Endodermal cell (in vitro differentiated cells): ENCODE results near the gene TMCO1. TPM values are rescaled to one million over a fixed set of nuclear protein-coding genes. Genes with fewer than 3 reads are reported as not detected.

Source experiments
- DNase-seq: peaks from one replicate; pipeline ENCODE4 v3.0.0-alpha.2; 2017
- H3K27ac ChIP-seq: 2 replicates; pipeline ENCODE4 v1.5.1; 2013; ENCODE audit warnings: mild to moderate bottlenecking, low read depth, low read length, moderate library complexity
- H3K27me3 ChIP-seq: 2 replicates; pipeline ENCODE4 v1.6.1; 2013; ENCODE audit warnings: mild to moderate bottlenecking, low read length, moderate library complexity; ENCODE audit not compliant: insufficient read depth, control insufficient read depth, poor library complexity, severe bottlenecking
- H3K36me3 ChIP-seq: 2 replicates; pipeline ENCODE4 v1.7.0; 2013; ENCODE audit warnings: mild to moderate bottlenecking, low read length, moderate library complexity; ENCODE audit not compliant: control insufficient read depth, insufficient read depth
- H3K4me1 ChIP-seq: one replicate; pipeline ENCODE4 v1.7.0; 2013; ENCODE audit warnings: low read length; ENCODE audit not compliant: control insufficient read depth, insufficient read depth
- H3K4me3 ChIP-seq: 2 replicates; pipeline ENCODE4 v1.5.1; 2013; ENCODE audit warnings: mild to moderate bottlenecking, low read length, moderate library complexity
- H3K9ac ChIP-seq: 2 replicates; pipeline ENCODE4 v1.6.1; 2013; ENCODE audit warnings: mild to moderate bottlenecking, low read length, moderate library complexity; ENCODE audit not compliant: poor library complexity, severe bottlenecking; ENCODE audit errors: extremely low read depth
- H3K9me3 ChIP-seq: 2 replicates; pipeline ENCODE4 v1.6.1; 2013; ENCODE audit warnings: mild to moderate bottlenecking, low read length, moderate library complexity; ENCODE audit not compliant: control insufficient read depth
- H3K27ac Mint-ChIP-seq: 2 replicates; pipeline ENCODE4 v1.8.0; 2020; ENCODE audit warnings: mixed read lengths
- H3K27me3 Mint-ChIP-seq: 2 replicates; pipeline ENCODE4 v1.8.0; 2021; ENCODE audit warnings: mild to moderate bottlenecking, mixed read lengths; ENCODE audit not compliant: insufficient read depth
- H3K36me3 Mint-ChIP-seq: 2 replicates; pipeline ENCODE4 v1.8.0; 2020; ENCODE audit warnings: low read depth, mixed read lengths
- H3K4me1 Mint-ChIP-seq: 2 replicates; pipeline ENCODE4 v1.8.0; 2020; ENCODE audit warnings: mixed read lengths
- H3K4me3 Mint-ChIP-seq: 2 replicates; pipeline ENCODE4 v1.8.0; 2020; ENCODE audit warnings: mild to moderate bottlenecking, moderate library complexity, mixed read lengths
- H3K9me3 Mint-ChIP-seq: 2 replicates; pipeline ENCODE4 v1.8.0; 2020; ENCODE audit warnings: mild to moderate bottlenecking, mixed read lengths
- WGBS, 2 experiments: methylation state at CpG; one replicate each; pipeline versions ENCODE4 v1.1.5 to v1.1.7; 2013; ENCODE audit warnings: missing lambda C conversion rate in 2 of 2, mixed read lengths in 1 of 2; ENCODE audit not compliant: insufficient coverage in 1 of 2, insufficient read length in 1 of 2; 5-methylcytosine and 5-hydroxymethylcytosine counted together
- total RNA-seq, 2 donors: library from RNA; stranded (reverse); fragmentation: NEBNext Ultra II Directional in 1 of 2; extraction: Animal tissue kit (Norgen Biotek cat#: 25700) in 1 of 2; gene quantifications; 2 replicates in 1 of 2; 3 replicates in 1 of 2; pipeline ENCODE4 v1.2.1, GENCODE V29; 2021
- TF ChIP-seq, protein P1 (sequence below): fragments of 200-600 bp; sonication (generic); conservative IDR thresholded peaks from 2 replicates; pipeline ENCODE4 v1.5.0; 2021; ENCODE audit warnings: antibody characterized with exemption, mild to moderate bottlenecking

Gene TMCO1
- total RNA-seq, 2 donors from 2014 or later: 76.2 to 79.6 TPM

DNA sequence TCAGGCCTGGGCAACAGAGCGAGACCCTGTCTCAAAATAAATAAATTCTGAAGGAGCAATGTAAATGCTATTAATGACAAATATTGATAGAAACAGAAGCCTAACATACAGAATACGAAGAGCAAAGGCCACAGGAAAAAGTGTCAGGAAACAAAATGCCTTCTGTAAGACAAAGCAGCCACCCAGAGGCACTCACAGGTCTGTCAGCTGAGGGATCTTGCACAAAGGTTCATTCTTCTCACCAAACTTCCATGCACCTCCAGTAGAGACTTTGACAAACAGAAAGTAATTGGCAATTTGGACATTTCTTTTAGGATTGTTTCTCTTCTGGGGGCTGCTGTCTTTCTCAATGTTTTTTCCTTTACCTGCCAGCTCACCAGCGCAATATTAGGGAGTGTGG lies 69.1 kb downstream of the TMCO1 start:
- no peak overlapping the region for H3K9ac ChIP-seq
- H3K36me3 Mint-ChIP-seq: peaks cover 5% of the 10 kb centered on the region
- H3K27me3 Mint-ChIP-seq: peaks cover 10% of the 10 kb centered on the region
- H3K9me3 ChIP-seq: no peaks in the 10 kb centered on the region
- H3K36me3 ChIP-seq: peaks cover under 1% of the 10 kb centered on the region
- no peaks in the 10 kb centered on the region for H3K27me3 ChIP-seq
- no peak for DNase-seq
- H3K9me3 Mint-ChIP-seq: no peaks in the 10 kb centered on the region
- no peaks in the 10 kb centered on the region for H3K4me1 ChIP-seq
- 88% methylated on average over 3 of the region's 3 CpGs; no CpG with 5 or more reads in 1 of the 2 experiments for WGBS, 2 experiments
- peaks cover 7% of the 10 kb centered on the region for H3K4me1 Mint-ChIP-seq
- H3K4me3 ChIP-seq: no peak overlapping the region
- no peak overlapping the region for H3K27ac Mint-ChIP-seq
- peak overlapping the region; percentile 95 for H3K4me3 Mint-ChIP-seq
- TF ChIP-seq, protein P1, sequence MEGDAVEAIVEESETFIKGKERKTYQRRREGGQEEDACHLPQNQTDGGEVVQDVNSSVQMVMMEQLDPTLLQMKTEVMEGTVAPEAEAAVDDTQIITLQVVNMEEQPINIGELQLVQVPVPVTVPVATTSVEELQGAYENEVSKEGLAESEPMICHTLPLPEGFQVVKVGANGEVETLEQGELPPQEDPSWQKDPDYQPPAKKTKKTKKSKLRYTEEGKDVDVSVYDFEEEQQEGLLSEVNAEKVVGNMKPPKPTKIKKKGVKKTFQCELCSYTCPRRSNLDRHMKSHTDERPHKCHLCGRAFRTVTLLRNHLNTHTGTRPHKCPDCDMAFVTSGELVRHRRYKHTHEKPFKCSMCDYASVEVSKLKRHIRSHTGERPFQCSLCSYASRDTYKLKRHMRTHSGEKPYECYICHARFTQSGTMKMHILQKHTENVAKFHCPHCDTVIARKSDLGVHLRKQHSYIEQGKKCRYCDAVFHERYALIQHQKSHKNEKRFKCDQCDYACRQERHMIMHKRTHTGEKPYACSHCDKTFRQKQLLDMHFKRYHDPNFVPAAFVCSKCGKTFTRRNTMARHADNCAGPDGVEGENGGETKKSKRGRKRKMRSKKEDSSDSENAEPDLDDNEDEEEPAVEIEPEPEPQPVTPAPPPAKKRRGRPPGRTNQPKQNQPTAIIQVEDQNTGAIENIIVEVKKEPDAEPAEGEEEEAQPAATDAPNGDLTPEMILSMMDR: no peak
- H3K27ac ChIP-seq: no peak overlapping the region

DNA sequence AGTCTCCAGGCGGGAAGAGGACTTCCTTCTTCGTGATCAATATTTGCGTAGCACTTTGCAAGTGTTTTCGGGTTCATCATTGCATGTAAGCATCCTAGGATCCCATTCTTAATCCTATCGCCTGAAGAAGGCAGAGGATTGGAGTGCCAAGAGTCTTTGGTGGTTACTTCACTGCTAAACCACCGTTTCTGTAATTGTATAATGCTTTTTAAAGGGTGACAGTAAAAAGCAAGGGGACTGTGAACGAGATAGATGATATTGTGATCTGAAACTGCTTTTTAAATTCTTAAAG lies 70.0 kb downstream of the TMCO1 start:
- TF ChIP-seq, protein P1: no peak
- DNase-seq: no peak
- H3K9me3 Mint-ChIP-seq: no peaks in the 10 kb centered on the region
- Histone ChIP-seq H3K9me3 (no peaks in the 10 kb centered on the region), H3K36me3 (peaks cover 3% of the 10 kb centered on the region), H3K27me3 (no peaks in the 10 kb centered on the region), H3K4me1 (no peaks in the 10 kb centered on the region), H3K9ac (peak overlapping the region; percentile 38), H3K27ac (peak overlapping the region; percentile 79), H3K4me3 (peak overlapping the region; percentile 95)
- H3K27me3 Mint-ChIP-seq: peaks cover 10% of the 10 kb centered on the region
- peaks cover 12% of the 10 kb centered on the region for H3K36me3 Mint-ChIP-seq
- H3K4me3 Mint-ChIP-seq: peak overlapping the region; percentile 95
- H3K4me1 Mint-ChIP-seq: peaks cover 7% of the 10 kb centered on the region
- peak overlapping the region; percentile 80 for H3K27ac Mint-ChIP-seq
- 6 to 9% methylated on average over 5 to 7 of the region's 7 CpGs for WGBS, 2 experiments

DNA sequence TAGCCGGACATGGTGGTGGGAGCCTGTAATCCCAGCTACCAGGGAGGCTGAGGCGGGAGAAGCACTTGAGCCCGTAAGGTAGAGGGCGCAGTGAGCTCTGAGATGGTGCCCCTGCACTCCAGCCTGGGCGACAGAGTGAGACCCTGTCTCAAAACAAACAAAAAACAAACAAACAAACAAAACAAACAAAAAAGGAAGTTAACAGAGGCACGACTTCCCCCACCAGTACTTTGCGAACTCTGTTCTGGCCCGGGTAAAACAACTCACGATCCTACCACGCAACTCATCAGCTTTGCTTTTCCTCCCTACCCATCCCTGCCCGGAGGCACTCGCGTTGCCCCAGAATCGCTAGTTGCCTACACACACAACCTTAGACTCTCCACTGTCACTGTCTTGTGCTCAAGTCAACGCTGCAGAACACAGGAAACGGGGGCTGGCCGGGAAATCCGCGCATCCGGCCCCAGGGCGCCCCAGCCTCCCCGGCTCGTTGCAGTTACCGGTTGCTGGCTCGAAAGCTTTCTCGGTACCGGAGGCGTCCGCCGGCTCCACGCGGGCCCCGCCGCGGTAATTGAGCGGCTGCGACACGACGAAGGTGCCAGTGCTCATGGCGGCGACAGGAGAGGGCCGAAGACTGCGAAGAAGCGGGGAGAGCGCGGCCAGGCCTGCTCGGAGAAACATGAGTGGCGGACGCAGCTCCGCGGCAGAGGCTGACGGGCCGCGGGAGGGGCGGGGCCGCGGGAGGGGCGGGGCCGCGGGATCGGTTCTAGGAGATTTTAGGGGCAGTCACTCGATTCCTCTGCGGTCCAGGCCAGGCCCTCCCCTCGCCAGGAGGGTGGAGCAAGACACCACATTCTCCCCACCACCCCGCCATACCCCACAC lies 70.5 kb downstream of the TMCO1 start, which contains the start of gene ALDH9A1:
TSS of gene ALDH9A1 (minus strand) at position 682 of the 880 bp plus-strand sequence. CDS start at position 678, 4 bp downstream.
- H3K27me3 ChIP-seq: no peaks in the 10 kb centered on the region
- H3K27me3 Mint-ChIP-seq: peaks cover 10% of the 10 kb centered on the region
- H3K27ac Mint-ChIP-seq: peak within 1 kb of the TSS; percentile 96
- H3K9ac ChIP-seq: peak within 1 kb of the TSS; percentile 84
- DNase-seq: peak; percentile 97
- peak within 1 kb of the TSS; percentile 95 for H3K4me3 ChIP-seq
- H3K27ac ChIP-seq: peak within 1 kb of the TSS; percentile 82
- peak within 1 kb of the TSS; percentile 95 for H3K4me3 Mint-ChIP-seq
- H3K36me3 ChIP-seq: peaks cover 3% of the 10 kb centered on the region
- H3K36me3 Mint-ChIP-seq: peaks cover 18% of the 10 kb centered on the region
- WGBS, 2 experiments: 0 to 1% methylated on average over 28 to 65 of the region's 65 CpGs
- no peaks in the 10 kb centered on the region for H3K4me1 ChIP-seq
- H3K9me3 ChIP-seq: no peaks in the 10 kb centered on the region
- peaks cover 7% of the 10 kb centered on the region for H3K4me1 Mint-ChIP-seq
- TF ChIP-seq, protein P1: peak; percentile 74
- H3K9me3 Mint-ChIP-seq: peaks cover 4% of the 10 kb centered on the region
